ENCODE data around the gene FMNL3. TPM values are rescaled to one million over a fixed set of nuclear protein-coding genes. Genes with fewer than 3 reads are reported as not detected.

FMNL3 gene
- total RNA-seq, 1 donor from 2014 or later, result 84.3 TPM

DNA sequence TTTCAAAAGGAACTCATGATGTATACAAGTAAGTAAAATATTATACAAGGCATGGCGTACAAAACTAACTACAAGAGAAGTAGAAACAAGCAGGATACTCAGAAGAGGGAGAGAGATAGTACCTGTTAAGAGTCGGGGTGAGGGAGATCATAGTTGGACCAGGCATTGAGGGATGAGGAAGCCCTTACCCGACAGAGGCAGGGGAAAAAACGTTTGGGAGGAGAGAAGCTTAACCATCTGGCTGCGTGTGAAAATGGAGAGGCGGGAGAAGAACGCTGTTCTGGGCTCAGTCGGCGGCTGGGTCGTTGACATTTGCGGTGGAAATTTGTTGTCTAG is 575 bp upstream of the FMNL3 start:
- TF ChIP-seq, protein P1, sequence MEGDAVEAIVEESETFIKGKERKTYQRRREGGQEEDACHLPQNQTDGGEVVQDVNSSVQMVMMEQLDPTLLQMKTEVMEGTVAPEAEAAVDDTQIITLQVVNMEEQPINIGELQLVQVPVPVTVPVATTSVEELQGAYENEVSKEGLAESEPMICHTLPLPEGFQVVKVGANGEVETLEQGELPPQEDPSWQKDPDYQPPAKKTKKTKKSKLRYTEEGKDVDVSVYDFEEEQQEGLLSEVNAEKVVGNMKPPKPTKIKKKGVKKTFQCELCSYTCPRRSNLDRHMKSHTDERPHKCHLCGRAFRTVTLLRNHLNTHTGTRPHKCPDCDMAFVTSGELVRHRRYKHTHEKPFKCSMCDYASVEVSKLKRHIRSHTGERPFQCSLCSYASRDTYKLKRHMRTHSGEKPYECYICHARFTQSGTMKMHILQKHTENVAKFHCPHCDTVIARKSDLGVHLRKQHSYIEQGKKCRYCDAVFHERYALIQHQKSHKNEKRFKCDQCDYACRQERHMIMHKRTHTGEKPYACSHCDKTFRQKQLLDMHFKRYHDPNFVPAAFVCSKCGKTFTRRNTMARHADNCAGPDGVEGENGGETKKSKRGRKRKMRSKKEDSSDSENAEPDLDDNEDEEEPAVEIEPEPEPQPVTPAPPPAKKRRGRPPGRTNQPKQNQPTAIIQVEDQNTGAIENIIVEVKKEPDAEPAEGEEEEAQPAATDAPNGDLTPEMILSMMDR (IDR thresholded peaks at IDR 0.05), result no peak
- H3K27ac Mint-ChIP-seq, result peak overlapping the region; percentile 82

DNA sequence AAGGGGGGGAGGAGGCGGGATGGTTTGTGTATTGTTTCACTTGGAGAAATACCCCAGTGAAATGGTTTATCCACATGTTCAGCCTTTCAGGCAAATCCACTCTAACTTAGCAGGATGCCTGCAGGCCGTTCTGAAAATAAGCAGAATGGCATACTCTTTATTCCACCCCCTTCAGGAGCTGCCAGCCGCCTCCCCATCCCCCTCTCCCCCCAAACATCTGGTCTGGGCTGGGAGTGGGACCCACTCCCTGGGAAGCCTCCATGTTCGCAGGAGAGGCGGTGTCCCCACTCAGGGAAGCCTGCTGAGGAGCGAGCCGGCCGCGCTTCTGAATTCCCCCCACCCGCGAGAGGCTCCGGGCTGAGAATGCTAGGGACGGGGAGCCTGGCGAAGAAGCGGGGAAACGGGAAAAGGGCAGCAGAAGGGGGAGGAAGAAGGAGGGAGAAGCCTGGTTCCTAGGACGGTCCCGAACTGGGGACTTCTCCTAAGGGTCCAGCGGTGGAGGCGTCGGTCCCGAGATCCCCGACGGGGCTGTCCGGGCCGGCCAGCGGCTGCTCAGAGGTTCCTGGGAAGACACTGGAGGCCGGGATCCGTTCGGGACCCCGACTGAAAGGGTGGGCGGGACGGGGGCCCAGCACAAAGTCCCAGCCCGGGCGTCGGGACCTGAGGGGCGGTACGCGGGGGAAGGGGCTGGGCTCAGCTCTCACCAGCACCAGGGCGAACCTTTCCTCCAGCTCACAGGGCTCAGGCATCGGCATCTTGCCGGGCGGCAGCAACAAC is 666 bp downstream of the FMNL3 start:
- ChIA-PET CTCF (interaction anchor here (0.8 to 17.1 kb wide), 7 partner anchors 9 to 64 kb away, joined by 3 to 284 read pairs (median 6); no protein-coding TSS in a partner anchor), POLR2A (interaction anchor here (0.6 to 7.1 kb wide), 12 partner anchors 9 to 1511 kb away, joined by 3 to 265 read pairs (median 10); partner anchors contain the start of genes POU6F1, PRPF40B and TMBIM6)
- peaks cover 53% of the 10 kb centered on the region for H3K4me1 Mint-ChIP-seq
- no peaks in the 10 kb centered on the region for H3K9me3 Mint-ChIP-seq
- intact Hi-C loops (cut with micrococcal nuclease), result loop anchor here (1.0 to 5.0 kb wide), 10 partner anchors 7 to 154 kb away; partner anchors contain the start of genes MCRS1, NCKAP5L, PRPF40B and TMBIM6
- ATAC-seq (ENCODE audit: low read depth) (peak; percentile 13), DNase-seq (peak; percentile 41)
- peak overlapping the region; percentile 97 for H3K4me3 Mint-ChIP-seq
- H3K27me3 Mint-ChIP-seq, result peaks cover 3% of the 10 kb centered on the region
- H3K27ac Mint-ChIP-seq, result peak overlapping the region; percentile 91
- TF ChIP-seq, protein P1 (IDR thresholded peaks at IDR 0.05), result no peak
- H3K36me3 Mint-ChIP-seq (ENCODE audit: low read depth), result peaks cover 10% of the 10 kb centered on the region

More for the DNA sequence above, 575 bp upstream of the FMNL3 start:
- ATAC-seq (ENCODE audit: low read depth), result no peak
- H3K27me3 Mint-ChIP-seq, result peaks cover 5% of the 10 kb centered on the region
- H3K9me3 Mint-ChIP-seq, result no peaks in the 10 kb centered on the region
- intact Hi-C loops (cut with micrococcal nuclease), result loop anchor here (1.0 to 5.0 kb wide), 10 partner anchors 8 to 155 kb away; partner anchors contain the start of genes MCRS1, NCKAP5L, PRPF40B and TMBIM6
- H3K36me3 Mint-ChIP-seq (ENCODE audit: low read depth), result peaks cover 10% of the 10 kb centered on the region
- CTCF ChIA-PET, result interaction anchor here (0.8 to 17.1 kb wide), 8 partner anchors 9 to 70 kb away, joined by 3 to 284 read pairs (median 6); partner anchors contain the start of gene TMBIM6
- POLR2A ChIA-PET, result interaction anchor here (1.5 to 7.1 kb wide), 4 partner anchors 41 to 85 kb away, joined by 8 to 265 read pairs (median 20); partner anchors contain the start of gene PRPF40B
- peak overlapping the region; percentile 72 for H3K4me3 Mint-ChIP-seq
- DNase-seq, result no peak
- H3K4me1 Mint-ChIP-seq, result peaks cover 40% of the 10 kb centered on the region

DNA sequence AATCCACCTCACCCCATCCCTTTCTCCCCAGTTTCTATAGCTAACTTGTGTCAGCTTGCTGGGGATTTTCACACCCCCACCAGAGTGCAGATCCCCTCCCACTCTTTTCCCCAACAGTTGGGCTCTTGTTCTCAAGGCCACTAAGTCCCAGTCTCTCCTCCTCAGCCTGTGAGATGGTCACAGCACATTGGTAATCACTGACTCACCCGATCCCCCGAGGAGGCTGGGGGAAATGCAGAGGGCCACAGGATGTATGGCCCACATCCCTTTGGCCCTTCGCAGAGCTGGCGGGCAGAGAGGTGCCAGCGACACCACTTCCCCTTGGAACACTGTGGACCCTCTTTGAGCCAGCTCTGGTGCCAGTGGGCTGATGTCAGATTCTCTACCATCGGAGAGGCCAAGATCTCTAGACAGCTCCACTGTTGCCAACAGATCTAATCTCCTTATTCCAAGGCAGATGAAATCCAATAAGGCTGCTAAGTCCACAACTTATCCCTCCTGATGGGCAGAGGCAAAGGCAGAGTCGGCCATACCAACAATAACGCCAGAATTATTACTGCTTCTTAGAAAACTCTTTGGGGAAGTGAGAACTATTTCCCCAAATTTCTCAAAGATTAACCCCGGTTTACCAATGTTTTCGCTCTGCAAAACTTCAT is 1.6 kb downstream of the FMNL3 start:
- no peaks in the 10 kb centered on the region for H3K27me3 Mint-ChIP-seq
- intact Hi-C loops (cut with micrococcal nuclease), result loop anchor here (1.0 to 5.0 kb wide), 2 partner anchors 16 to 153 kb away; no protein-coding TSS in a partner anchor
- ChIA-PET CTCF (interaction anchor here (1.0 to 17.1 kb wide), 7 partner anchors 17 to 63 kb away, joined by 3 to 284 read pairs (median 3); no protein-coding TSS in a partner anchor), POLR2A (interaction anchor here (0.6 to 7.1 kb wide), 12 partner anchors 11 to 347 kb away, joined by 3 to 265 read pairs (median 6); partner anchors contain the start of genes BCDIN3D and TMBIM6)
- H3K4me3 Mint-ChIP-seq, result peak overlapping the region; percentile 97
- H3K27ac Mint-ChIP-seq, result peak overlapping the region; percentile 91
- peaks cover 10% of the 10 kb centered on the region for H3K36me3 Mint-ChIP-seq (ENCODE audit: low read depth)
- ATAC-seq (ENCODE audit: low read depth), result no peak
- H3K4me1 Mint-ChIP-seq, result peaks cover 59% of the 10 kb centered on the region
- no peaks in the 10 kb centered on the region for H3K9me3 Mint-ChIP-seq
- DNase-seq, result peak; percentile 41
- TF ChIP-seq, protein P1 (IDR thresholded peaks at IDR 0.05), result no peak

DNA sequence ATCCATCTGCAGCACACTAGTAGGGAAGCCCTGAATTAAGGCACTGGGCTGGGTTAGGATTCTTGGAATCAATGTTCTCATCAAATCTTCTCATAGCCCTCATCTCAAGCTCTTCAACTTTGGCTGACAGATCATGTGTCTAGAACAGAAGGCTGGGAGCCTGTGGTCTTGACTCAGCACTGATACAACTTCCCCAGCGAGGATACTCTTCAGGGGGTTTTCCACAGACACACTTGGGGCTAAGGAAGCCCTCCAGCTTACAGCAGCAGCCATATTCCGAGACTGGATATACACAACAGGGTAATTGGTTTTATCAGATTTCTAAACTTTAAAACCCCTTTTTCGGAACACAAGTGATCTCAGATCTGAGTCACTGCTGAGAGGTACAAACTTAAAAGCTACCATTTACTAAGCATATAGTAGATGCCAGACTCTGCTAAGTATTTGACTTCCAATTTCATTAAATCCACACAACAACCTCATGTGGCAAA is 3.5 kb downstream of the FMNL3 start:
- Mint-ChIP-seq H3K4me3 (peak overlapping the region; percentile 68), H3K9me3 (no peaks in the 10 kb centered on the region), H3K36me3 (ENCODE audit: low read depth) (peaks cover 14% of the 10 kb centered on the region), H3K4me1 (peaks cover 78% of the 10 kb centered on the region), H3K27ac (peak overlapping the region; percentile 81), H3K27me3 (no peaks in the 10 kb centered on the region)
- intact Hi-C loops (cut with micrococcal nuclease), result no loop called here
- POLR2A ChIA-PET, result interaction anchor here (0.8 to 7.1 kb wide), 13 partner anchors 8 to 573 kb away, joined by 3 to 265 read pairs (median 8); partner anchors contain the start of genes BCDIN3D, PRPF40B, TMBIM6 and TUBA1B
- no peak for DNase-seq
- TF ChIP-seq, protein P1 (IDR thresholded peaks at IDR 0.05), result no peak
- ATAC-seq (ENCODE audit: low read depth), result peak; percentile 2
- CTCF ChIA-PET, result interaction anchor here (0.6 to 17.1 kb wide), 11 partner anchors 13 to 189 kb away, joined by 3 to 284 read pairs (median 4); partner anchors contain the start of gene TMBIM6

All from activated B cell treated with CpG ODN at 0.5 μM for 24 hours (primary cell).